Activated CD4-positive, alpha-beta T cell treated with anti-CD3 and anti-CD28 coated beads for 36 hours (primary cell): ENCODE data around the gene MDK. TPM values are rescaled to one million over a fixed set of nuclear protein-coding genes. Genes with fewer than 3 reads are reported as not detected.
"Not testable (repeated sequence)": the region's sequence is repeated elsewhere in the genome, so short reads cannot be mapped to it uniquely, and the experiment has no call there.

Experiments
- ATAC-seq: fragments of 200-7000 bp; cut with Tn5 transposase; one replicate; pipeline ENCODE4 v1.10.0; 2021; ENCODE audit warnings: mild to moderate bottlenecking, moderate library complexity
- CTCF ChIA-PET: fragments of 350-600 bp; sonication (Branson Sonifier 250); formaldehyde crosslinking; loops from one replicate; lab custom pipeline; 2021; ENCODE audit warnings: antibody characterized with exemption; lab: Charles Lee
- POLR2A ChIA-PET: fragments of 350-600 bp; sonication (Branson Sonifier 250); formaldehyde crosslinking; loops from one replicate; lab custom pipeline; 2021; ENCODE audit warnings: antibody characterized with exemption, inconsistent platforms; lab: Charles Lee
- DNase-seq: peaks from one replicate; pipeline ENCODE4 v3.0.0-alpha.2; 2020
- H3K27ac Mint-ChIP-seq: one replicate; pipeline ENCODE4 v1.8.0; 2021; ENCODE audit warnings: mixed read lengths
- H3K27me3 Mint-ChIP-seq: one replicate; pipeline ENCODE4 v1.8.0; 2021; ENCODE audit warnings: mixed read lengths
- H3K36me3 Mint-ChIP-seq: one replicate; pipeline ENCODE4 v1.8.0; 2021; ENCODE audit warnings: low read depth, mixed read lengths
- H3K4me1 Mint-ChIP-seq: one replicate; pipeline ENCODE4 v1.8.0; 2021; ENCODE audit warnings: mixed read lengths
- H3K4me3 Mint-ChIP-seq: one replicate; pipeline ENCODE4 v1.8.0; 2021; ENCODE audit warnings: mild to moderate bottlenecking, moderate library complexity, mixed read lengths
- H3K9me3 Mint-ChIP-seq: one replicate; pipeline ENCODE4 v1.8.0; 2021; ENCODE audit warnings: low read depth, mixed read lengths
- intact Hi-C, 2 experiments: fragments of 100-400 bp; cut with DNase I in 1 of 2; cut with micrococcal nuclease in 1 of 2; formaldehyde crosslinking; loops; one replicate each; pipeline versions ENCODE4 v1.14.2 to v1.15.1; 2022 to 2024; cut with DNase I, micrococcal nuclease
- total RNA-seq, 2 experiments: library from RNA; stranded (reverse); gene quantifications; one replicate each; pipeline ENCODE4 v1.2.3, GENCODE V29; 2021

The MDK gene
- total RNA-seq, 2 experiments from 2014 or later = 3.0 to 6.7 TPM

DNA sequence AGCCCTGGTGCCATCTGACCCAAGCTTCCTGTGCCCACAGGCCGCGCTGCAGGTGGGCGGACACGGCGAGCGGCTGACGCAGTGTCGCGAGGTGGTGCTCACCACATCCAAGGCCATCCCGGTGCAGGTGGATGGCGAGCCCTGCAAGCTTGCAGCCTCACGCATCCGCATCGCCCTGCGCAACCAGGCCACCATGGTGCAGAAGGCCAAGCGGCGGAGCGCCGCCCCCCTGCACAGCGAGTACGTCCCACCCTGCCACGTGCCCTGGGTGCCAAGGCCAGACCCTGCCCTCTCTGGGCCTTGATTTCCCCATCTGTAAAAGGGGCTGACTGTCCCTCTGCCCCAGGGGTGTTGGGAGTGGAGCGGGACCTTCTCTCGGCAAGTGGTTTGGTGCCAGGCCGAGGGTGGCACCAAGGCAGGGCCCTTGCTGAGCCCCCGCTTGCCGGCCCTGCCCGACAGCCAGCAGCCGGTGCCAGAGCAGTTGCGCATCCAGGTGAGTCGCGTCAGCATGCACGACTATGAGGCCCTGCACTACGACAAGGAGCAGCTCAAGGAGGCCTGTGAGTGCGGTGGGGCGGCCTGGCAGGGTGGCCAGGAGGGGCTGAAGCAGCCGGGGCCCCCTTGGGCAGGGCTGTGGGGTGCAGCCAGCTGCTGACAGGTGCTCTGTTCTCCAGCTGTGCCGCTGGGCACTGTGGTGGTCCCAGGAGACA, 5.9 kb upstream of the MDK start:
- Mint-ChIP-seq H3K27ac (no peak overlapping the region), H3K4me3 (no peak overlapping the region), H3K4me1 (peaks cover 3% of the 10 kb centered on the region), H3K27me3 (no peaks in the 10 kb centered on the region), H3K36me3 (peaks cover 21% of the 10 kb centered on the region), H3K9me3 (no peaks in the 10 kb centered on the region)
- DNase-seq (no peak), ATAC-seq (no peak)
- intact Hi-C loops = no loop called here
- ChIA-PET CTCF (interaction anchor here (0.6 to 1.1 kb wide), 2 partner anchors 27 to 33 kb away, joined by 3 read pairs; no protein-coding TSS in a partner anchor), POLR2A (no interaction called here)

DNA sequence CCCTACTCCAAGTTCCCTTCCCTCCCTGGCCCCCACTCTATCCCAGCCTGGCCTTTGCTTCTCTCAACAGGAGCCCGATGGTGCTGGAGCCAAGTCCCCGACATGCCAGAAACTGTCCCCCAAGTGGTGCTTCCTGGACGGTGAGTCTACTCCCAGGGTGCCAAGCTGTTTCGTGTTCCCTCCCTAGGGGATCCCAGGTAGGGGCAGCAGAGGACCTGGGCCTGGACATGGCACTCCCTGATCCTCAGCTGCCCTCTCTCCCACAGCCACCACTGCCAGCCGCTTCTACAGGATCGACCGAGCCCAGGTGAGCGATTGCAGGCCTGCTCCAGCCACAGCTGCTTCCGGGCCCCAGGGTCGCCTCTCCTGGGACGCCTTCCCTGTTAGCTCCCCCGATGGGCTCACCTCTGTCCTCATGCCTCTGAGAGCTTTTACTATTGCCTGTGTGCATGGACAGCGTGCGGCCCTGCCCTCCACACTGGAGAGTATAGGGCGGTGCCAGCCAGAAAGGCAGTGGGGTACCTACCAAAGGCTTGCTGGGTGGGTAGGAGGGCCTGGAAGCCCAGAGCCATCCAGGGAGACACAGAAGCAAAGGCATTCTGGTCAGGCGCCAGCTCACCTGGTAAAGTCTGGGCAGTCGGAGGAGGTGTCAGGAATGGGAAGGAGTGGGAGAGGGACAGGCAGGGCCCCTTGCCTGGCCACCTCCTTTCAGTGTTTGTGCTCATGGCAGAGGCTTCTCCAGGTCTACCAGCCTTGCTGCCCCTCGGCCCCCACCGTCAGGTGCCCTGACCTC, 5.0 kb upstream of the MDK start:
- H3K36me3 Mint-ChIP-seq = peaks cover 21% of the 10 kb centered on the region
- peaks cover 3% of the 10 kb centered on the region for H3K4me1 Mint-ChIP-seq
- CTCF ChIA-PET = interaction anchor here (1.1 kb wide), 1 partner anchor 28 kb away, joined by 3 read pairs; no protein-coding TSS in a partner anchor
- H3K9me3 Mint-ChIP-seq = no peaks in the 10 kb centered on the region
- no peak overlapping the region for H3K4me3 Mint-ChIP-seq
- POLR2A ChIA-PET = no interaction called here
- intact Hi-C loops = no loop called here
- no peak overlapping the region for H3K27ac Mint-ChIP-seq
- ATAC-seq = no peak
- no peaks in the 10 kb centered on the region for H3K27me3 Mint-ChIP-seq
- no peak for DNase-seq

DNA sequence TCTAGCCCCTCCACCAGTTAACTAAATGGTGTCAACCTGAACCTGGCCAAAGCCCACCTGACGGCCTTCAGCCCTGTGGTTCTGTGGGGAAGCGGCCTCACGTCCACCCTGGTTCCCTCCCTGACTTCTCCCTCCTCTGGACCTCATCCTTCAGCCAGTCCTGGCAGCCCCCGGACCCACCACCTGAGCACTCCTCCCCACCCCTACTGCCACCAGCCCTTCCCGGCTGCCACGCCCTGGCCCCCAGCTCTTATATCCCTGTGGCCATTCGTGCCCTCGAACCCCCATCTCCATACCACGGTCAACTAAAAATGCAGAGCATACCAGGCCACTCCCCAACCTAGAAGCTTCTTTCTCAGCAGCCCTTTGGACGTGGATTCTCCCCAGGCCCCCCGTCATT, 4.2 kb upstream of the MDK start:
- Mint-ChIP-seq H3K36me3 (peaks cover 21% of the 10 kb centered on the region), H3K4me3 (no peak overlapping the region), H3K27ac (no peak overlapping the region), H3K4me1 (peaks cover 8% of the 10 kb centered on the region), H3K9me3 (no peaks in the 10 kb centered on the region), H3K27me3 (peaks cover 2% of the 10 kb centered on the region)
- ATAC-seq (no peak), DNase-seq (no peak)
- CTCF ChIA-PET = interaction anchor here (0.6 to 1.9 kb wide), 4 partner anchors 9 to 32 kb away, joined by 3 to 11 read pairs (median 5); no protein-coding TSS in a partner anchor
- POLR2A ChIA-PET = no interaction called here
- intact Hi-C loops = no loop called here

DNA sequence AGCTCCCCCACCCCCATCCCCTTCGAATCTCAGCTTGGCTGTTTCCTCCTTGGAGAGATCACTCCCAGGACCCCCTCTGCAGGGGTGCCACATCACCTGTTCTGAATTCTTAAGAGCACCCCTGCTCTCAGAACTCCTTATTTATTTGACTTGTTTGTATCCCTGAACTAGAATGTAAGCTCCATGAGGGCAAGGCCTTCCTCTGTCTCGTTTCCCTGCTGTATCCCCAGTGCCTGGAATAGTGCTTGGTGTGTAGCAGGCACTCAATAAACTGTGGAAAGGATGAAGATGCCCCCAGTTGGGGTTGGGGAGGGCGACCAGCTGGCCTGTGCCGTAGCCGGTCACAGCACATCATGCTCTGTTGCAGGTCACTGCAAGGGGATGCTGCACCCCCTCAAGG, 3.6 kb upstream of the MDK start:
- Mint-ChIP-seq H3K27me3 (peaks cover 2% of the 10 kb centered on the region), H3K4me1 (peaks cover 8% of the 10 kb centered on the region), H3K36me3 (peaks cover 21% of the 10 kb centered on the region), H3K27ac (no peak overlapping the region), H3K4me3 (no peak overlapping the region), H3K9me3 (no peaks in the 10 kb centered on the region)
- ChIA-PET POLR2A (no interaction called here), CTCF (interaction anchor here (0.8 to 1.9 kb wide), 5 partner anchors 10 to 29 kb away, joined by 3 to 11 read pairs (median 7); no protein-coding TSS in a partner anchor)
- intact Hi-C loops = no loop called here
- DNase-seq (no peak), ATAC-seq (no peak)

DNA sequence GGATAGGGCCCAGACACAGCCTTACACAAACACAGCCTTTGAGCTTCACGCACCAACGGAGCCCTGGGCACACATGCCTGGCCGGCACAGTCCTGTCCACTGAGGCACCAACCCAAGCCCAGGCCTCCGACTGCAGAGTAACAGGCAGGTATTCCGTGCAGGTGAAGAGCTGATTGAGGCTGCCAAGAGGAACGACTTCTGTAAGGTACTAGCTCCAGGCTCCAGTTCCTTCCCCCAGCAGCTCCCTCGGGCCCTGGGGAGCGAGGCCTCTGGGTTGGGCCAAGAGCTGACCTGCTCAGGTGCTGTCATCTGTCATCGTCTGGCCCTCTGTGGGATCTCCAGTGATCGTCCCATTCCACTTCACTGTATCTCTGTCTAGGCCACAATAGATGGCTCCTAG, 3.2 kb upstream of the MDK start:
- CTCF ChIA-PET = interaction anchor here (0.7 to 3.3 kb wide), 7 partner anchors 9 to 30 kb away, joined by 3 to 11 read pairs (median 7); no protein-coding TSS in a partner anchor
- Mint-ChIP-seq H3K4me3 (no peak overlapping the region), H3K27ac (no peak overlapping the region), H3K27me3 (peaks cover 2% of the 10 kb centered on the region), H3K4me1 (peaks cover 8% of the 10 kb centered on the region), H3K9me3 (no peaks in the 10 kb centered on the region), H3K36me3 (peaks cover 21% of the 10 kb centered on the region)
- no peak for ATAC-seq
- intact Hi-C loops = no loop called here
- DNase-seq = no peak
- POLR2A ChIA-PET = no interaction called here

DNA sequence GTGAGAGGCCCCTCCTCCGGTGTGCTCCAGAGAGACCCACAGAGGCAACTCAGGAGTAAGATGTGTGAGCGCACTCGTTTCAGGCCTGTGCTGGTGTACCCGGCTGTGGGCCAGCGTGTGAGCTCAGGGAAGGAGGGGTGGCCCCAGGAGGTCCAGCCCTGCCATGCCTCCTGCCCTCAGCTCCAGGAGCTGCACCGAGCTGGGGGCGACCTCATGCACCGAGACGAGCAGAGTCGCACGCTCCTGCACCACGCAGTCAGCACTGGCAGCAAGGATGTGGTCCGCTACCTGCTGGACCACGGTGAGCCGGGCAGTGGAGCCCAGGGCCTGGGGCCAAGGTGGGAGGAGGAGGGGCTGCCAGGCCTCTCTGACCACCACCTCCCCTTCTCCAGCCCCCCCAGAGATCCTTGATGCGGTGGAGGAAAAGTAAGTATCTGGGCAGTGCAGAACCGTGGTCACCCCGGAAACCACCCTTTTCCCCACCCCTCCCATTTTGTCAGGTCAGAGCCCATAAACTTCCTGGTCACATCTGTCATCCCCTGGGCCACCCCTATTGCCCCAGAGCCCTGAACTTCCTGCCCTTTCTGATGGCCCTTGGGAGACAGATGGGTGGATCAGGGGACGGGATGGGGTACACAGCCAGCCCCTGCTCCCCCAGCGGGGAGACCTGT, 2.5 kb upstream of the MDK start:
- Mint-ChIP-seq H3K9me3 (no peaks in the 10 kb centered on the region), H3K27me3 (peaks cover 4% of the 10 kb centered on the region), H3K36me3 (peaks cover 19% of the 10 kb centered on the region), H3K4me1 (peaks cover 8% of the 10 kb centered on the region), H3K4me3 (no peak overlapping the region), H3K27ac (no peak overlapping the region)
- ATAC-seq (no peak), DNase-seq (no peak)
- CTCF ChIA-PET = interaction anchor here (0.7 to 3.3 kb wide), 4 partner anchors 10 to 27 kb away, joined by 4 to 9 read pairs (median 8); no protein-coding TSS in a partner anchor
- POLR2A ChIA-PET = no interaction called here
- intact Hi-C loops = no loop called here

DNA sequence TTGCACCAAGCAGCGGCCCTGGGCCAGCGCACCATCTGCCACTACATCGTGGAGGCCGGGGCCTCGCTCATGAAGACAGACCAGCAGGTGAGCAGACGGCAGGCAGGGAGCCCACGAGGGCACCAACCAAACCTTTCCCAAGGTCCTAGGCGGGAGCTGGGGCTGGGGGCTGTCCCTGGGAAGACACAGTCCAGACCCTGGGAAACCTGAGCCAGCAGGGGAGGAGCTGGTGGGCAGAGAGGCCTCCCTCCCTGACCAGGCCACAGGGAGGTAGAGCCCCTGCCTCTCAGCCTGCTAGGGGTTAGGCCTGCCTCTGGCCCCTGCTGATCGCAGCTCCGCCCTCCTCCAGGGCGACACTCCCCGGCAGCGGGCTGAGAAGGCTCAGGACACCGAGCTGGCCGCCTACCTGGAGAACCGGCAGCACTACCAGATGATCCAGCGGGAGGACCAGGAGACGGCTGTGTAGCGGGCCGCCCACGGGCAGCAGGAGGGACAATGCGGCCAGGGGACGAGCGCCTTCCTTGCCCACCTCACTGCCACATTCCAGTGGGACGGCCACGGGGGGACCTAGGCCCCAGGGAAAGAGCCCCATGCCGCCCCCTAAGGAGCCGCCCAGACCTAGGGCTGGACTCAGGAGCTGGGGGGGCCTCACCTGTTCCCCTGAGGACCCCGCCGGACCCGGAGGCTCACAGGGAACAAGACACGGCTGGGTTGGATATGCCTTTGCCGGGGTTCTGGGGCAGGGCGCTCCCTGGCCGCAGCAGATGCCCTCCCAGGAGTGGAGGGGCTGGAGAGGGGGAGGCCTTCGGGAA, 1.8 kb upstream of the MDK start:
- CTCF ChIA-PET = interaction anchor here (0.5 to 3.3 kb wide), 5 partner anchors 9 to 142 kb away, joined by 3 to 9 read pairs (median 3); no protein-coding TSS in a partner anchor
- POLR2A ChIA-PET, H3K27me3 Mint-ChIP-seq, H3K9me3 Mint-ChIP-seq, DNase-seq, ATAC-seq, H3K4me1 Mint-ChIP-seq, H3K27ac Mint-ChIP-seq, H3K4me3 Mint-ChIP-seq: not testable (repeated sequence)
- peaks cover 19% of the 10 kb centered on the region for H3K36me3 Mint-ChIP-seq
- intact Hi-C loops = loop anchor here (1.0 to 5.0 kb wide), 5 partner anchors 27 to 259 kb away; partner anchors contain the start of genes DGKZ (in 2 of the 2) and PHF21A (in 1 of the 2)

DNA sequence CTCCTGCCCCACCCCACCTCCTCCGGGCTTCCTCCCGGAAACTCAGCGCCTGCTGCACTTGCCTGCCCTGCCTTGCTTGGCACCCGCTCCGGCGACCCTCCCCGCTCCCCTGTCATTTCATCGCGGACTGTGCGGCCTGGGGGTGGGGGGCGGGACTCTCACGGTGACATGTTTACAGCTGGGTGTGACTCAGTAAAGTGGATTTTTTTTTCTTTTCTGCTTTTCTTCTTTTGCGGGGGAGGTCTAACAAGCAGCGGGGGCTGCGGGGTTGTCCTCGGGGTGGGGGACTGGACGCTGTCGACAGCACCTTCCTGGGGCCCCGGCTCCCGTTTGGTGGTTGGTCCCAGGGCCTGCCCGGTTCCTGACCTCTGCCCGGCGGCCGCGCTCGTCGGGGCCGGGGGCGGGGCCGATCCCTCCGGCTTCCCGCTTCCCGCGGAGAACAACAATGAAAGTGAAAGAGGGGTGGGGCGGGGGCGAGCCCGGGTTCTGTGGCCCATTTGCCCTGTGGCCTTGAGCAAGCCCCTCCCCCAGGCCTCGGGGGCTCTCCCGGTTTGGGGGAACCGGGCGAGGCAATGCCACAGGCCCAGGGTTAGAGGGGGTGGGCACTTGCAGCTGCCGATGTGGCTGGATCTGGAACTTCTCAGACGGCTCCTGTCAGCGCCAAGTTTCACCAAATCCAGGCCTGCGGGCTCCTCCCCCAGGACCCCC, 975 bp upstream of the MDK start:
- POLR2A ChIA-PET = no interaction called here
- ATAC-seq (peak; percentile 65), DNase-seq (peak; percentile 90)
- Mint-ChIP-seq H3K27me3 (peaks cover 8% of the 10 kb centered on the region), H3K4me3 (peak overlapping the region; percentile 72), H3K4me1 (peaks cover 8% of the 10 kb centered on the region), H3K27ac (peak overlapping the region; percentile 58), H3K36me3 (peaks cover 19% of the 10 kb centered on the region), H3K9me3 (no peaks in the 10 kb centered on the region)
- intact Hi-C loops = loop anchor here (1.0 to 5.0 kb wide), 6 partner anchors 12 to 260 kb away; partner anchors contain the start of genes DGKZ (in 2 of the 2) and PHF21A (in 1 of the 2)
- CTCF ChIA-PET = interaction anchor here (0.6 to 3.3 kb wide), 5 partner anchors 9 to 142 kb away, joined by 3 to 9 read pairs (median 3); no protein-coding TSS in a partner anchor

DNA sequence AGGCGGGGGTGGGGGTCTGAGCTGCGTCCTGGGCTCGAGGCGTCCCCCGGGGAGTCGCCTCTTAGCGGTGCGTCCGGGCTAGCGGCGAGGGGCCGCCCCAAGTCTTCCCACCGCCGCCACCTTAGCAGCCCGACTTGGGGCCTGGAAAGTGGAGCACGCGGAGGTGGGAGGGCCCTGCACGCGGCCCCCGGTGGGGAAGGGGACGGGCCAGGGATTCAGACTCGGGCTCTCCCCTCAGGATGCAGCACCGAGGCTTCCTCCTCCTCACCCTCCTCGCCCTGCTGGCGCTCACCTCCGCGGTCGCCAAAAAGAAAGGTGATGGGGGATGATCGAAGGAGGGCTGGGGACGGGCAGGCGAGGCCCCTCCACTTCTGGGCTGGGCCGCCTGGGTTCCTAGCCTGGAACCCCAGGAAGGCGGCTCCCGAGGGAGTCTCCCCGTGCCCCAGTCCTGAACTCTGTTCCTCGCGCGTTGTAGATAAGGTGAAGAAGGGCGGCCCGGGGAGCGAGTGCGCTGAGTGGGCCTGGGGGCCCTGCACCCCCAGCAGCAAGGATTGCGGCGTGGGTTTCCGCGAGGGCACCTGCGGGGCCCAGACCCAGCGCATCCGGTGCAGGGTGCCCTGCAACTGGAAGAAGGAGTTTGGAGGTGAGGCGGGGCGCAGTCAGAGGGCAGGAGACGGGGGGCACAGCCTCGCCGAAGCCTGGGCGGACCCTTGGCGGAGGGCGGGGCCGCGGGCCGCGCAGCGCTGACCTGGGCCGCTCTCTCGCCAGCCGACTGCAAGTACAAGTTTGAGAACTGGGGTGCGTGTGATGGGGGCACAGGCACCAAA, 563 bp downstream of the MDK start:
- Mint-ChIP-seq H3K27me3 (peaks cover 20% of the 10 kb centered on the region), H3K36me3 (peaks cover 9% of the 10 kb centered on the region), H3K9me3 (no peaks in the 10 kb centered on the region), H3K4me1 (peaks cover 8% of the 10 kb centered on the region), H3K4me3 (peak overlapping the region; percentile 65), H3K27ac (no peak overlapping the region)
- ChIA-PET POLR2A (no interaction called here), CTCF (interaction anchor here (1.1 kb wide), 1 partner anchor 30 kb away, joined by 3 read pairs; no protein-coding TSS in a partner anchor)
- intact Hi-C loops = loop anchor here (1.0 to 5.0 kb wide), 4 partner anchors 10 to 261 kb away; partner anchors contain the start of genes DGKZ (in 1 of the 2) and PHF21A (in 1 of the 2)
- DNase-seq (peak; percentile 62), ATAC-seq (peak; percentile 17)
